GM19240 (cell line): Measurements from ENCODE around the gene RIN3.
"Not testable (repeated sequence)": the region's sequence is repeated elsewhere in the genome, so short reads cannot be mapped to it uniquely, and the experiment has no call there.

Source experiments
- DNase-seq: peaks from one replicate; pipeline ENCODE4 v3.0.0; 2011; ENCODE audit warnings: low spot score; ENCODE audit not compliant: insufficient read length

The RIN3 gene

GRCh38 chr14:92624764-92625163 lies 111.2 kb downstream of the RIN3 start:
- no peak for DNase-seq

- no peak for DNase-seq
Observed at GRCh38 chr14:92625213-92625612, 111.6 kb downstream of the RIN3 start.

GRCh38 chr14:92626041-92626440 lies 112.5 kb downstream of the RIN3 start:
- no peak for DNase-seq

GRCh38 chr14:92627707-92628215 lies 114.2 kb downstream of the RIN3 start:
- DNase-seq, result no peak

- DNase-seq, result no peak
Observed at GRCh38 chr14:92628636-92629035, 115.1 kb downstream of the RIN3 start.

- DNase-seq, result no peak
Observed at GRCh38 chr14:92630367-92630766, 116.8 kb downstream of the RIN3 start.

- no peak for DNase-seq
Observed at GRCh38 chr14:92631098-92631497, 117.5 kb downstream of the RIN3 start.

- DNase-seq, result no peak
Observed at GRCh38 chr14:92632546-92633273, 119.1 kb downstream of the RIN3 start.

GRCh38 chr14:92633274-92633616 lies 119.7 kb downstream of the RIN3 start:
- DNase-seq, result no peak

- no peak for DNase-seq
Observed at GRCh38 chr14:92633724-92634123, 120.1 kb downstream of the RIN3 start.

GRCh38 chr14:92635031-92635430 lies 121.5 kb downstream of the RIN3 start:
- no peak for DNase-seq

- DNase-seq, result no peak
Observed at GRCh38 chr14:92635896-92636295, 122.3 kb downstream of the RIN3 start.

GRCh38 chr14:92637228-92637627 lies 123.6 kb downstream of the RIN3 start:
- no peak for DNase-seq

- no peak for DNase-seq
Observed at GRCh38 chr14:92637864-92638263, 124.3 kb downstream of the RIN3 start.

- DNase-seq, result no peak
Observed at GRCh38 chr14:92638266-92638665, 124.7 kb downstream of the RIN3 start.

GRCh38 chr14:92638904-92639303 lies 125.3 kb downstream of the RIN3 start:
- no peak for DNase-seq

GRCh38 chr14:92639472-92640117 lies 126.0 kb downstream of the RIN3 start:
- not testable (repeated sequence) for DNase-seq

GRCh38 chr14:92641306-92641705 lies 127.7 kb downstream of the RIN3 start:
- no peak for DNase-seq

- DNase-seq, result no peak
Observed at GRCh38 chr14:92644171-92644969, 130.8 kb downstream of the RIN3 start.

GRCh38 chr14:92644970-92645515 lies 131.5 kb downstream of the RIN3 start:
- DNase-seq, result no peak

GRCh38 chr14:92645841-92646478 lies 132.4 kb downstream of the RIN3 start:
- DNase-seq, result no peak
